ENCODE data around the gene ALMS1.

DNA sequence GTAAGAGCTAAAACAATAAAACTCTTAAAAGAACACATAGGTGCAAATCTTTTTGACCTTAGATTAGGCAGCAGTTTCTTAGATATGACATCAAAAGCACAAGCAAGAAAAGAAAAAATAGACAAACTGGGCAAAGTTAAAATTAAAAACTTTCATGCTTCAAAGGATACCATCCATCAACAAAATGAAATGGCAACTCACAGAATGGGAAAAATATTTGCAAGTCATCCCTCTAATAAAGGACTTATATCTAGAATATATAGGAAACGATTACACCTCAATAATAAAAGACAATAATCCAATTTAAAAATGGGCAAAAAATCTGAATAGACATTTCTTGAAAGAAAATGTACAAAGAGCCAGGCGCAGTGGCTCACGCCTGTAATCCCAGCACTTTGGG, 29.5 kb upstream of the ALMS1 start:
- TF ChIP-seq ZFX (IDR thresholded peaks at IDR 0.05) = no peak
- TF ChIP-seq, protein P1, sequence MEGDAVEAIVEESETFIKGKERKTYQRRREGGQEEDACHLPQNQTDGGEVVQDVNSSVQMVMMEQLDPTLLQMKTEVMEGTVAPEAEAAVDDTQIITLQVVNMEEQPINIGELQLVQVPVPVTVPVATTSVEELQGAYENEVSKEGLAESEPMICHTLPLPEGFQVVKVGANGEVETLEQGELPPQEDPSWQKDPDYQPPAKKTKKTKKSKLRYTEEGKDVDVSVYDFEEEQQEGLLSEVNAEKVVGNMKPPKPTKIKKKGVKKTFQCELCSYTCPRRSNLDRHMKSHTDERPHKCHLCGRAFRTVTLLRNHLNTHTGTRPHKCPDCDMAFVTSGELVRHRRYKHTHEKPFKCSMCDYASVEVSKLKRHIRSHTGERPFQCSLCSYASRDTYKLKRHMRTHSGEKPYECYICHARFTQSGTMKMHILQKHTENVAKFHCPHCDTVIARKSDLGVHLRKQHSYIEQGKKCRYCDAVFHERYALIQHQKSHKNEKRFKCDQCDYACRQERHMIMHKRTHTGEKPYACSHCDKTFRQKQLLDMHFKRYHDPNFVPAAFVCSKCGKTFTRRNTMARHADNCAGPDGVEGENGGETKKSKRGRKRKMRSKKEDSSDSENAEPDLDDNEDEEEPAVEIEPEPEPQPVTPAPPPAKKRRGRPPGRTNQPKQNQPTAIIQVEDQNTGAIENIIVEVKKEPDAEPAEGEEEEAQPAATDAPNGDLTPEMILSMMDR (conservative IDR thresholded peaks at IDR 0.05) = no peak
